SU-DHL-6 (cell line): ENCODE measurements around the gene SYNGR2.
A peak's percentile ranks its signal among the peaks of the same experiment; 100 is the strongest.

Experiments
- H2AFZ ChIP-seq: fragments of 200-600 bp; sonication (generic); 2 replicates; pipeline ENCODE4 v1.6.1; 2014; ENCODE audit warnings: low read depth, mild to moderate bottlenecking, moderate library complexity, mixed read lengths, antibody characterized with exemption, low read length; ENCODE audit not compliant: severe bottlenecking
- H3F3A ChIP-seq: fragments of 200-600 bp; shearing (Covaris generic); 2 replicates; pipeline ENCODE4 v1.6.0; 2016; ENCODE audit warnings: antibody characterized with exemption, mild to moderate bottlenecking; ENCODE audit not compliant: insufficient read depth
- H3K27ac ChIP-seq: fragments of 200-600 bp; sonication (generic); 2 replicates; pipeline ENCODE4 v1.5.1; 2016; ENCODE audit warnings: low read depth, mild to moderate bottlenecking, low read length, moderate library complexity, mixed read lengths
- H3K27me3 ChIP-seq: fragments of 200-600 bp; sonication (generic), shearing (Covaris generic); 2 replicates; pipeline ENCODE4 v1.6.0; 2014; ENCODE audit warnings: mild to moderate bottlenecking, low read length
- H3K36me3 ChIP-seq: fragments of 200-600 bp; sonication (generic); 2 replicates; pipeline ENCODE4 v1.6.1; 2014; ENCODE audit warnings: mild to moderate bottlenecking, low read length, mixed read lengths
- H3K4me2 ChIP-seq: fragments of 300-600, 200-600 bp; shearing (Covaris generic), sonication (generic); 2 replicates; pipeline ENCODE4 v1.6.0; 2014; ENCODE audit warnings: low read length, low read depth, mild to moderate bottlenecking; ENCODE audit not compliant: poor library complexity, severe bottlenecking
- H3K4me3 ChIP-seq: fragments of 200-600 bp; sonication (generic); 2 replicates; pipeline ENCODE4 v1.5.1; 2014; ENCODE audit warnings: antibody characterized with exemption, low read length, mild to moderate bottlenecking, mixed read lengths; ENCODE audit not compliant: insufficient read depth, poor library complexity, severe bottlenecking
- H3K79me2 ChIP-seq: fragments of 200-600 bp; sonication (generic); 2 replicates; pipeline ENCODE4 v1.6.1; 2014; ENCODE audit warnings: mild to moderate bottlenecking, low read length, moderate library complexity; ENCODE audit not compliant: insufficient read depth
- H3K9ac ChIP-seq: fragments of 200-600 bp; sonication (generic); 2 replicates; pipeline ENCODE4 v1.7.0; 2014; ENCODE audit warnings: mild to moderate bottlenecking, low read length
- H3K9me2 ChIP-seq: fragments of 200-600 bp; sonication (generic); replicated peaks from 2 replicates; pipeline ENCODE4 v1.6.1; 2014; ENCODE audit warnings: low read length; ENCODE audit not compliant: insufficient read depth
- H3K9me3 ChIP-seq: fragments of 200-600 bp; sonication (generic); 2 replicates; pipeline ENCODE4 v1.6.1; 2014; ENCODE audit warnings: low read length, mixed read lengths; ENCODE audit not compliant: insufficient read depth
- H4K20me1 ChIP-seq: fragments of 200-600 bp; sonication (generic); 2 replicates; pipeline ENCODE4 v1.6.1; 2014; ENCODE audit warnings: low read depth, mild to moderate bottlenecking, antibody characterized with exemption, low read length, moderate library complexity, mixed read lengths
- CTCF ChIP-seq: fragments of 200-600 bp; sonication (generic); IDR thresholded peaks from one replicate; pipeline ENCODE4 v1.5.1; 2017; ENCODE audit warnings: antibody characterized with exemption, mild to moderate bottlenecking, low read length, moderate library complexity; ENCODE audit not compliant: insufficient read depth, poor library complexity, severe bottlenecking
- EZH2phosphoT487 ChIP-seq: fragments of 200-600 bp; sonication (generic), shearing (Covaris generic); conservative IDR thresholded peaks from 2 replicates; pipeline ENCODE4 v1.6.1; 2018; ENCODE audit warnings: mild to moderate bottlenecking, antibody characterized with exemption, low read length, moderate library complexity, mixed read lengths

SYNGR2 gene

DNA sequence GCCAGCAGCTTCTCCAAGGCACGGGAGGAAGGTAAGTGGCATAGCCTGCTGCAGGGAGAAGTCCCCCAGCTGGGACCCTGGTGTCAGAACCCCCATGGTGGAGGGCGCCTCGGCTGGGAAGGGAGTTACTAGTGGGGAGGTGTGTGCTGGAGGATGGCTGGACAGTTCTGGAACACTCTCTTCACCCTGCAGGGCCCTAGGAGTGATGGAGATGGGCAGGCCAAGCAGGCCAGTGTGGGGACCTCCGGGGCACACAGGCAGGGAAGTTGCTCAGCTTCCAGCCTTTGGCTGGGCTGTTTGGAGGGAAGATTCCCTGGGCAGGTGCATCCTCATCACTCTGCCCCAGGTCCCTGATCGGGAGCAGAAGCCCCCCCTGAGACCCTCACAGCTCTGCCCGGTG lies 21.5 kb upstream of the SYNGR2 start:
- Histone ChIP-seq H2AFZ (no peak overlapping the region), H3K4me2 (peak overlapping the region; percentile 68), H4K20me1 (no peaks in the 10 kb centered on the region), H3K27ac (peak overlapping the region; percentile 96), H3K79me2 (no peaks in the 10 kb centered on the region), H3K9me3 (no peaks in the 10 kb centered on the region), H3K36me3 (no peaks in the 10 kb centered on the region), H3F3A (peaks cover 42% of the 10 kb centered on the region), H3K27me3 (no peaks in the 10 kb centered on the region), H3K4me3 (peak overlapping the region; percentile 28), H3K9me2 (no peaks in the 10 kb centered on the region), H3K9ac (peak overlapping the region; percentile 70)
- TF ChIP-seq CTCF (no peak), EZH2phosphoT487 (no peak)

- peak overlapping the region; percentile 28 for H3K4me3 ChIP-seq
- H3K4me2 ChIP-seq: peak overlapping the region; percentile 68
- H3F3A ChIP-seq: peaks cover 47% of the 10 kb centered on the region
- H3K27me3 ChIP-seq: no peaks in the 10 kb centered on the region
- H3K27ac ChIP-seq: peak overlapping the region; percentile 96
- H3K79me2 ChIP-seq: no peaks in the 10 kb centered on the region
- H3K36me3 ChIP-seq: no peaks in the 10 kb centered on the region
- H3K9ac ChIP-seq: peak overlapping the region; percentile 70
- H3K9me3 ChIP-seq: no peaks in the 10 kb centered on the region
- H3K9me2 ChIP-seq: no peaks in the 10 kb centered on the region
- H4K20me1 ChIP-seq: no peaks in the 10 kb centered on the region
- TF ChIP-seq EZH2phosphoT487 (no peak), CTCF (no peak)
- H2AFZ ChIP-seq: no peak overlapping the region
Measured at GRCh38 chr17:78147315-78147998, 20.9 kb upstream of the SYNGR2 start.

DNA sequence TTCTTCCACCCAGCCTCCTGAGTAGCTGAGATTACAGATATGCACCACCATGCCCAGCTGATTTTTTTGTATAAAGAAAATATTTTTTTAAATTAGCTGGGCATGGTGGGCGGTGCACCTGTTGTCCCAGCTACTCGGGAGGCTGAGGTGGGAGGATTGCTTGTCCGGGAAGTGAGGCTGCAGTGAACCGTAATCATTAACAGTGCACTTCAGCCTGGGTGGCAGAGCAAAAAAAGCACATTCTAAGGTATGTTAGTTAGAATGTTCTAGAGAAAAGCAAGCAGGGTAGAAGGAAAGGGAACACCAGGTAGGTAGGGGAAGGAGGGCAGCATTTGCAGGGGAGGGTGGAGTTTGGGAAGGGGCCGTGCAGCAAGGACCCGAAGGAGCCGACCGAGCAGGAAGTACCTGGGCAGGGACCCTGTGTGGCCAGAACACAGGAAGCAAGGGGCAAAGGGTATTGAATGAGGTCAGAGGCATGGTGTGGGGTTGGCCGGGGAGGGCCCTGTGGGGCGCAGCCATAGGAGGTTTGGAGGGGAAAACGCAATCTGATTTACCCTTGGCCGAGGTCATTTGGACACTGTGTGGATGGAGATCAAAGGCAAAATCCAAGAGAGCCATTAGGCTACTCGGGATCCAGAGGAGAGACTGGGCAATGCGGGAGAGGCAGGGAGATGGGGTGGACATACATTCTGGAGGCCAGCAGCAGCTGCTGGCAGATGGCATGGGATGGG lies 19.9 kb upstream of the SYNGR2 start:
- H3K79me2 ChIP-seq: no peaks in the 10 kb centered on the region
- H3K4me3 ChIP-seq: peak overlapping the region; percentile 17
- no peak overlapping the region for H2AFZ ChIP-seq
- H3F3A ChIP-seq: peaks cover 55% of the 10 kb centered on the region
- no peaks in the 10 kb centered on the region for H3K9me2 ChIP-seq
- no peaks in the 10 kb centered on the region for H3K36me3 ChIP-seq
- H4K20me1 ChIP-seq: no peaks in the 10 kb centered on the region
- H3K9ac ChIP-seq: peak overlapping the region; percentile 70
- H3K27me3 ChIP-seq: no peaks in the 10 kb centered on the region
- TF ChIP-seq EZH2phosphoT487 (no peak), CTCF (no peak)
- peak overlapping the region; percentile 96 for H3K27ac ChIP-seq
- H3K4me2 ChIP-seq: peak overlapping the region; percentile 68
- no peaks in the 10 kb centered on the region for H3K9me3 ChIP-seq
